GM10266 (cell line): Measurements from ENCODE around the gene TSPAN18.

ENCODE experiments used
- DNase-seq: peaks from one replicate; pipeline ENCODE4 v3.0.0; 2012; ENCODE audit errors: extremely low spot score
- TF ChIP-seq, protein P1 (sequence below): IDR thresholded peaks from 2 replicates; pipeline ENCODE4 v1.5.1; 2012; ENCODE audit warnings: mild to moderate bottlenecking, low read depth; ENCODE audit not compliant: control insufficient read depth, insufficient read depth; ENCODE audit errors: missing control alignments

Gene TSPAN18

DNA sequence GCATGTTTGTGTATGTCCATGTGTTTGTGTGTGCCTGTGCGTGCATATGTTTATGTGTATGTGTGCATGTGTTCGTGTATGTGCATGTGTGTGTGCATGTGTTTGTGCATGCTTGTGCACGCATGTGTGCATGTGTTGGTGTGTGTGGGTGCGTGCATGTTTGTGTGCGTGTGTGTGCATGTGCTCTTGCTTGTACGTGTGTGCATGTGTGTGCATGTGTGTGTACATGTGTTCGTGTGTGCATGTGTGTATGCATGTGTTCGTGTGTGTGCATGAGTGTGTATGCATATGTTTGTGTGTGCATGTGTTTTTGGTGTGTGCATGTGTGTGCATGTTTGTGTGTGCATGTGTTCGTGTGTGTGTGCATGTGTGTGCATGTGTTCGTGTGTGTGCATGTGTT is 63.4 kb downstream of the TSPAN18 start:
- no peak for DNase-seq
- TF ChIP-seq, protein P1, sequence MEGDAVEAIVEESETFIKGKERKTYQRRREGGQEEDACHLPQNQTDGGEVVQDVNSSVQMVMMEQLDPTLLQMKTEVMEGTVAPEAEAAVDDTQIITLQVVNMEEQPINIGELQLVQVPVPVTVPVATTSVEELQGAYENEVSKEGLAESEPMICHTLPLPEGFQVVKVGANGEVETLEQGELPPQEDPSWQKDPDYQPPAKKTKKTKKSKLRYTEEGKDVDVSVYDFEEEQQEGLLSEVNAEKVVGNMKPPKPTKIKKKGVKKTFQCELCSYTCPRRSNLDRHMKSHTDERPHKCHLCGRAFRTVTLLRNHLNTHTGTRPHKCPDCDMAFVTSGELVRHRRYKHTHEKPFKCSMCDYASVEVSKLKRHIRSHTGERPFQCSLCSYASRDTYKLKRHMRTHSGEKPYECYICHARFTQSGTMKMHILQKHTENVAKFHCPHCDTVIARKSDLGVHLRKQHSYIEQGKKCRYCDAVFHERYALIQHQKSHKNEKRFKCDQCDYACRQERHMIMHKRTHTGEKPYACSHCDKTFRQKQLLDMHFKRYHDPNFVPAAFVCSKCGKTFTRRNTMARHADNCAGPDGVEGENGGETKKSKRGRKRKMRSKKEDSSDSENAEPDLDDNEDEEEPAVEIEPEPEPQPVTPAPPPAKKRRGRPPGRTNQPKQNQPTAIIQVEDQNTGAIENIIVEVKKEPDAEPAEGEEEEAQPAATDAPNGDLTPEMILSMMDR = no peak

DNA sequence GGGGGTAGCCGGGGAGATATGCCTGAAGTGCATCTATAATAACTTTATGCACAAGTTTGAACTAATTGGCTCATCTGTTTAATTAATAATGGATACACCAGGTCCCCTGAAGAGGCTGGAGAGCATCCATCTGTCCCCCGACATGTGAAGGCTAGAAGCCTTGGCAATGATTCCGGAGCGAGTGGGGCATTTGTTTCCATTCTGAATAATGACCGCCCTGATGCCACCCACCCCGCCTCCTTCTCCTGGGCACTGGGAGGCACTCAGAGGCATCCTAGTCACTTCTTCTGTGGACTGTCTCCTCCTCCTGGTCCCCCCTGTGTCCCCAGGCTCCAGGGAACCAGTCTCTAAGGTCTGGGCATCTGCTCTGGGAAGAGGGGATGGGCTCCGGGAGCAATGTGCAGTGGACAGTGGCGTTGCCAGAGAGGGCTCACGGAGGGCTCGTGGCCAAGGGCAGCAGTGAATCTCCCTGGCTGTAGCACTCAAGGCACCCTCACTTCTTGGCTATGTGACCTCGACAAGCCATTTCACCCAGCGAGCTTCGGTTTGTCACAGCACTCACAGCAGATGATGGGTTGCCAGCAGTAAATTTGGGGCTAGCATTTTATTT is 64.7 kb downstream of the TSPAN18 start:
- TF ChIP-seq, protein P1 = no peak
- DNase-seq = no peak

DNA sequence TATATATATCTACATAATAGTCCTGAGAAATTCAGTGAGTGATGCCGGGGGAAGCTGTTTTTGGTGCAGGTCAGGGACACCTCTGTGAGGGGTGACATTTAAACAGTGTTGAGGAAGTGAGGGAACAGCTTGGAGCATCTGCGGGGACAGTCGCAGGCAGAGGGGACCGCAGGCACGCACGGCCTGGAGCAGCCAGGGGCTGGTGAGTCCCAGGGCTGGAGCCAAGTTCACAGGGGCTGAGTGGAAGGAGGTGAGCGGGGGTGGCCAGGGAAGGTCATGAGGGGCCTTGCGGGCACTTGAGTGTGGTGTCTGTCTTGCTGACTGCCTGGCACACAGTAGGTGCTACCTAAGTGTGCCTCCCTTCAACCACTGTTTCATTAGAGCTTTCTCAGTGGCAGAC is 65.4 kb downstream of the TSPAN18 start:
- TF ChIP-seq, protein P1 = no peak
- DNase-seq = no peak

DNA sequence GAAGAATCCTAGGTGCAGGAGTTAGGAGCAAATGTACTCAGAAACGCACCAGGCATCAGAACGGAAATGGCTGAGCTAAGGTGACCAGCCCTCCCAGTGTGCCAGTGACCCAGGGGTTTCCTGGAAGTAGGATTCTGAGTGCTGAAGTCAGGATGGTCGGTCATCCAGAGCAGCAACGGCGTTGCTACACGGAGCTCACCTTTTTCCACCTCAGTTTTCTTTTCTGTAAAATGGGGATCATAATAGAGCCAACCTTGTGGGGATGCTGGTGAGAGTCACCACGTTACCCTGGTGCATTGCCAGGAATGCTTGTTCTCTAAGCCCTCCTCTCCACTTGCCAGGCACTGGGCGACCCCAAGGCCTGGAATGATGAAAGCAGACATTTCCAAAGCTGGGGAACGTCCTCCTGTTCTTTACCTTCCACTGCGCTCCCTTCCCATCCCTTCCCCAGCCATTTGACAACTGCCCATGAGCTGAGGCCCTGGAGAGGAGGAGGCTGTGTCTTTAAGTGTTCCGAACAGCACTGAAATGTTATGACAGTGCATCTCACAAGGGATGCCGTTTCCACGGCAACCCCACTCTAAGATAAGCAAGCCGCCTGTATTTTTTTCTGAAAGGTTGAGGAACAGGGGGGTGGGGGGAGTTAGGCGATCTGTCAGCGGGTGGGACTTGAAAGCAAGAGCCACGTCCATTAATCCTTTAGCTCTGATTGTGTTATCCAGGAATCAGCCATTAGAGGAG is 66.8 kb downstream of the TSPAN18 start:
- TF ChIP-seq, protein P1 = no peak
- no peak for DNase-seq

DNA sequence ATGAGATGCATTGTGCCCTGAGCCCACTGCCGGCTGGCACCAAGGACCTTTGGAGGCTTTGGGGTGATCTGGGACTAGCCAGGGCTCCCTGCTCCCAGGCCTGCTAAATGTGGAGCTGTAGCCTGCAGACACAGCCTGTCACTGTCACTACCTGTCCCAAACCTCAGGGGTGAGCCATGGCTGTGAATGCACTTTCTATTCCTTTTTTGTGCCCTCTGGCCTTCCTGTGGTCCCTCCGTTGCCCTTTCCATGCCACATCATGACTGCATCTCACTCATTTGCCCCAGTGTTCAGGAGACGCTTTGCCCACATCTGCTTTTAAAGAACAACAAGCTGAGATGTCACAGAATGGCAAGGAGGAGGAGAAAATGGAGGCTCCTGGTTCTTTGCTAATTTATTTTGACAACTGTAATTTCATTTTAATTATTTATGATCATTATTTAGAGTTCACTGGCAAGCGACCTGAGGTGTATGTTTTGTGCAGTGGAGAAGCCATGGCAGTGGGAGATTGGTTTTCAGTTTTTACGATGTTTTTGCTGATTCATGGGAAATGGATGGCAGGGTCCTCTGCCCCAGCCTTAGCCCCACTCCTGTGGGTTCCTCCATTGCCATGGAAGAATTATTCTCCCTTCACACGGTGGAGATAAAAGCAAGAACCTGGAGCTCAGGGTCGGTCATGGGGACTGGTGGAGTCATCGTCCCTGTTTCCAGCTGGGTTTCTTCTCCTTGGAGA is 69.2 kb downstream of the TSPAN18 start:
- no peak for DNase-seq
- TF ChIP-seq, protein P1 = no peak

DNA sequence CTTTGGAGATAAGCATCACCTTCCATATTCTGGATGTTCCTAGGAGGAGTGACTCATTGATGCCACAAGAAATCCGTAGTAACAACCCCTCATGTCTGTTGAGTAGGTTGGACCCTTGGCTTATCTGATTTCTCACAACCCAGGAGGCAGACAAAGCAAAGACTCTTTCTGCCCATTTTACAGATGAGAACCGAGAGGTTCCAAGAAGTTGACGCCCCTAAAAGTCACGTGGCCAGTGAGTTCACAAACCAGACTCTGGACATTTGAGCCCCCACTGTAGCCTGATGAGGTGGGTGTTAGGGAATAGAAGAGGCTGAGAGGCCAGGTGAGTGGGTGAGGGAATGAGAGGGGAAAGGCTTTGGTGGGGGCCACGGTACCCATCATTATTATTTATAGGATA is 70.3 kb downstream of the TSPAN18 start:
- DNase-seq = no peak
- TF ChIP-seq, protein P1 = no peak
